ENCODE data around the gene PHYKPL. TPM values are rescaled to one million over a fixed set of nuclear protein-coding genes. Genes with fewer than 3 reads are reported as not detected.
A peak's percentile ranks its signal among the peaks of the same experiment; 100 is the strongest.

The PHYKPL gene
- total and polyA plus RNA-seq, 2 of the 8 experiments (the other 6 are each of a cell fraction or from before 2014, with no cell fraction given), result 25.1 to 32.1 TPM

GRCh38 chr5:178210073-178210535 is 22.5 kb downstream of the PHYKPL start:
- Histone ChIP-seq H3K36me3 (ENCODE audit: control insufficient read depth in 2 of 4, insufficient read depth in 4 of 4, low read length in 3 of 4) (peaks cover 57 to 97% (median 75%) of the 10 kb centered on the region in 4 experiments), H4K20me1 (replicated peaks in 1 of 2; ENCODE audit: control insufficient read depth in 1 of 2, insufficient read depth in 2 of 2, low read length in 2 of 2) (peaks cover 57 to 62% of the 10 kb centered on the region in 2 experiments), H2BK20ac (ENCODE audit: low read length) (no peak overlapping the region), H3K4ac (replicated peaks; ENCODE audit: insufficient read length, low read depth, low read length) (no peak overlapping the region), H3K27me3 (replicated peaks in 1 of 4; ENCODE audit: control insufficient read depth in 3 of 4, extremely low read depth in 1 of 4, insufficient read depth in 3 of 4, low read length in 3 of 4) (no peaks in the 10 kb centered on the region), H3K9me3 (ENCODE audit: insufficient read depth in 2 of 2, low read depth in 1 of 2, low read length in 1 of 2) (no peaks in the 10 kb centered on the region), H3K56ac (replicated peaks; ENCODE audit: insufficient read length, low read depth, low read length) (no peak overlapping the region), H3K23me2 (ENCODE audit: low read depth, low read length) (peaks cover 2% of the 10 kb centered on the region), H3K18ac (ENCODE audit: extremely low read depth, low read length) (no peak overlapping the region), H2AK5ac (ENCODE audit: low read depth, low read length) (no peak overlapping the region), H3K79me1 (ENCODE audit: low read depth, low read length) (peaks cover 22% of the 10 kb centered on the region), H3K23ac (ENCODE audit: insufficient read length) (no peak overlapping the region), H2BK12ac (ENCODE audit: low read depth, low read length) (no peak overlapping the region), H3K14ac (ENCODE audit: insufficient read length) (no peak overlapping the region), H2BK120ac (replicated peaks; ENCODE audit: low read depth, low read length) (no peak overlapping the region), H3K27ac (ENCODE audit: low read depth, low read length) (no peak overlapping the region), H2BK5ac (ENCODE audit: low read depth, low read length) (no peak overlapping the region), H3K4me2 (ENCODE audit: insufficient read depth in 1 of 2, low read depth in 2 of 2, low read length in 2 of 2) (no peak overlapping the region), H3K4me1 (replicated peaks in 1 of 4; ENCODE audit: control insufficient read depth in 3 of 4, insufficient read depth in 4 of 4, low read length in 3 of 4) (peaks cover 0 to 10% (median 4%) of the 10 kb centered on the region in 4 experiments; a peak in 6 of 7 replicates), H3K4me3 (ENCODE audit: extremely low read depth in 1 of 4, insufficient read depth in 2 of 4, low read depth in 3 of 4, low read length in 4 of 4) (no peak overlapping the region), H4K91ac (replicated peaks; ENCODE audit: insufficient read length, low read length) (no peak overlapping the region), H4K5ac (ENCODE audit: insufficient read length, low read depth, low read length) (no peak overlapping the region), H2AFZ (ENCODE audit: low read length) (no peak overlapping the region), H3K9ac (replicated peaks in 1 of 4; ENCODE audit: extremely low read depth in 1 of 4, low read depth in 3 of 4, low read length in 3 of 4) (no peak overlapping the region), H2BK15ac (ENCODE audit: low read length) (no peak overlapping the region), H4K8ac (ENCODE audit: extremely low read depth, insufficient read depth, low read length) (peak overlapping the region; percentile 11), H3K79me2 (ENCODE audit: control insufficient read depth in 1 of 2, insufficient read depth in 2 of 2, low read length in 2 of 2) (peaks cover 20 to 41% of the 10 kb centered on the region in 2 experiments)
- no peak for DNase-seq (ENCODE audit: low read depth in 1 of 2, low spot score in 2 of 2)
- WGBS, 2 experiments (ENCODE audit: extremely low coverage in 1 of 2, insufficient coverage in 1 of 2, insufficient read length in 1 of 2, insufficient replicate concordance in 2 of 2, low coverage in 1 of 2, low lambda C conversion rate in 2 of 2, missing lambda C conversion rate in 1 of 2), result 92% methylated on average over 17 of the region's 18 CpGs; no CpG with 5 or more reads in 1 of the 2 experiments
- no peak for TF ChIP-seq TAF1 (IDR thresholded peaks at IDR 0.05; ENCODE audit: low read depth, low read length)
- TF ChIP-seq EZH2 (IDR thresholded peaks at IDR 0.05; ENCODE audit: low read depth, low read length, severe bottlenecking), result no peak
- no peak for TF ChIP-seq SP2 (IDR thresholded peaks at IDR 0.05; ENCODE audit: low read length)
- peak in 1 of 2 experiments; percentile 57; a peak in 2 of 3 replicates for TF ChIP-seq POLR2A (IDR thresholded peaks at IDR 0.05; ENCODE audit: control extremely low read depth in 1 of 2, low read depth in 2 of 2, low read length in 2 of 2)
- no peak for TF ChIP-seq JUN (IDR thresholded peaks at IDR 0.05; ENCODE audit: low read depth, low read length)
- no peak for TF ChIP-seq SP4 (IDR thresholded peaks at IDR 0.05; ENCODE audit: low read length)
- no peak for TF ChIP-seq ZNF274 (IDR thresholded peaks at IDR 0.05; ENCODE audit: borderline replicate concordance, extremely low read depth, low read length)
- TF ChIP-seq POLR2AphosphoS5 (IDR thresholded peaks at IDR 0.05; ENCODE audit: low read depth, low read length), result peak; percentile 61; the same call in 1 of the 2 replicates
- no peak for TF ChIP-seq YY1 (IDR thresholded peaks at IDR 0.05; ENCODE audit: low read depth, low read length)
- TF ChIP-seq NANOG (IDR thresholded peaks at IDR 0.05; ENCODE audit: insufficient read depth, low read depth, low read length, poor library complexity, severe bottlenecking), result no peak
- no peak for TF ChIP-seq CBX5 (IDR thresholded peaks at IDR 0.05; ENCODE audit: low read depth, low read length)
- TF ChIP-seq HDAC2 (IDR thresholded peaks at IDR 0.05; ENCODE audit: borderline replicate concordance in 1 of 2, low read depth in 2 of 2, low read length in 2 of 2), result no peak
- FAIRE-seq, result no peak
- ChIA-PET CTCF (ENCODE audit: partially characterized antibody) (interaction anchor here (1.0 to 1.4 kb wide), 5 partner anchors 13 to 63 kb away, joined by 3 to 4 read pairs (median 4); no protein-coding TSS in a partner anchor), POLR2A (ENCODE audit: partially characterized antibody) (interaction anchor here (0.5 to 31.3 kb wide), 12 partner anchors 8 to 240 kb away, joined by 3 to 985 read pairs (median 4); partner anchors contain the start of genes GMCL2, NHP2 and PHYKPL)
